Measurements from ENCODE around the gene BMPER.

DNA sequence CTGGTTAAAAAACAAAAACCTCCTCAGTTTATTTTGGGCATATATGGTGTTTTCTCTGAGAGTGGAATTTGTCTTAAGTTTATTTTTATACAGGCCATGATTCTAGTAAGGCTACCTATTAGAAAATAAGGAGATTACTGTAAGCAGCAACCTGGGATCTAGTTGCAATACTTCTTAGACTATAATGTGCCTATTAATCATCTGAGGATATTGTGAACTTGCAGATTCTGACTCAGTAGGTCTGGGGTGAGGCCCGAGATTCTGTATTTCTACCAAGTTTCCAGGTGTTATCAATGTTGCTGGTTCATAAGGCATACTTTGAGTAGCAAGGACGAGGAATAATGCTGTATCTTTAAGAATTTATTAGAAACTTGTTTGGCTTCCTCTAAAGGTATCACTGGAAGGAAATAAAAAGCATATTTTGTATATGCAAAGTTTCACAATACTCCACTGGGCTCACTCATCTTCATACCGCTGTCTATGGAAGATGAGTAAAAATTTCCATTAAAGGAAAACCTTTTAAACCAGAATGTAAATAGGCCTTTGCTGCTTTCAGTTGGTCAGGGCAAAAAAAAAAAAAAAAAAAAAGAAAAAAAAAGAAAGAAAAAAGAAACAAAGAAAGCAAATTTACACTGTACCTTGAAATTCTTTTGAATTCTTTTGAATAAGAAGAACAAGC lies 105.8 kb downstream of the BMPER start:
- TF ChIP-seq FOXM1 (IDR thresholded peaks at IDR 0.05; ENCODE audit: low read depth, low read length) (no peak), ZNF274 (IDR thresholded peaks at IDR 0.05; ENCODE audit: insufficient read depth, insufficient read length) (no peak)
- TF ChIP-seq, protein P1, sequence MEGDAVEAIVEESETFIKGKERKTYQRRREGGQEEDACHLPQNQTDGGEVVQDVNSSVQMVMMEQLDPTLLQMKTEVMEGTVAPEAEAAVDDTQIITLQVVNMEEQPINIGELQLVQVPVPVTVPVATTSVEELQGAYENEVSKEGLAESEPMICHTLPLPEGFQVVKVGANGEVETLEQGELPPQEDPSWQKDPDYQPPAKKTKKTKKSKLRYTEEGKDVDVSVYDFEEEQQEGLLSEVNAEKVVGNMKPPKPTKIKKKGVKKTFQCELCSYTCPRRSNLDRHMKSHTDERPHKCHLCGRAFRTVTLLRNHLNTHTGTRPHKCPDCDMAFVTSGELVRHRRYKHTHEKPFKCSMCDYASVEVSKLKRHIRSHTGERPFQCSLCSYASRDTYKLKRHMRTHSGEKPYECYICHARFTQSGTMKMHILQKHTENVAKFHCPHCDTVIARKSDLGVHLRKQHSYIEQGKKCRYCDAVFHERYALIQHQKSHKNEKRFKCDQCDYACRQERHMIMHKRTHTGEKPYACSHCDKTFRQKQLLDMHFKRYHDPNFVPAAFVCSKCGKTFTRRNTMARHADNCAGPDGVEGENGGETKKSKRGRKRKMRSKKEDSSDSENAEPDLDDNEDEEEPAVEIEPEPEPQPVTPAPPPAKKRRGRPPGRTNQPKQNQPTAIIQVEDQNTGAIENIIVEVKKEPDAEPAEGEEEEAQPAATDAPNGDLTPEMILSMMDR (IDR thresholded peaks at IDR 0.05 in 2 of 3, conservative IDR thresholded peaks at IDR 0.05 in 1 of 3; ENCODE audit: control insufficient read depth in 2 of 3, extremely low read depth in 1 of 3, insufficient read depth in 1 of 3, low read depth in 3 of 3, low read length in 3 of 3), result no peak
